Fibroblast of lung (primary cell): ENCODE results near the gene PLOD3. TPM values are rescaled to one million over a fixed set of nuclear protein-coding genes. Genes with fewer than 3 reads are reported as not detected.

Experiments used
- DNase-seq, 2 donors: peaks; one replicate each; pipeline versions ENCODE4 v3.0.0 to v3.0.0-alpha.2; 2010; ENCODE audit warnings: low read depth in 2 of 2
- H2AFZ ChIP-seq: 2 replicates; pipeline ENCODE4 v1.5.1; 2012; ENCODE audit warnings: low read length, control low read depth, inconsistent platforms
- H3K27ac ChIP-seq: 2 replicates; pipeline ENCODE4 v1.5.1; 2011; ENCODE audit warnings: low read length, control low read depth; ENCODE audit not compliant: insufficient read depth
- H3K27me3 ChIP-seq: 2 replicates; pipeline ENCODE4 v1.5.1; 2011; ENCODE audit warnings: mild to moderate bottlenecking, low read length; ENCODE audit not compliant: control insufficient read depth, insufficient read depth
- H3K36me3 ChIP-seq: 2 replicates; pipeline ENCODE4 v1.5.1; 2011; ENCODE audit warnings: low read length; ENCODE audit not compliant: control insufficient read depth, insufficient read depth
- H3K4me1 ChIP-seq: 2 replicates; pipeline ENCODE4 v1.5.1; 2011; ENCODE audit warnings: low read length; ENCODE audit not compliant: control insufficient read depth, insufficient read depth; ENCODE audit errors: extremely low read depth
- H3K4me2 ChIP-seq: 2 replicates; pipeline ENCODE4 v1.5.1; 2011; ENCODE audit warnings: low read length, control low read depth; ENCODE audit not compliant: insufficient read depth; ENCODE audit errors: extremely low read depth
- H3K4me3 ChIP-seq, 4 experiments: fragments of 200-600 bp in 1 of 4; sonication (generic) in 1 of 4; replicated peaks in 1 of 4; 2 replicates each; pipeline ENCODE4 v1.5.1; 2011 to 2016; ENCODE audit warnings: low read length in 4 of 4, low read depth in 3 of 4, mild to moderate bottlenecking in 3 of 4, control low read depth in 2 of 4, inconsistent platforms in 1 of 4, mixed read lengths in 1 of 4; ENCODE audit not compliant: insufficient read depth in 1 of 4; ENCODE audit errors: control extremely low read depth in 1 of 4
- H3K79me2 ChIP-seq: 2 replicates; pipeline ENCODE4 v1.5.1; 2012; ENCODE audit warnings: mild to moderate bottlenecking, low read length, inconsistent platforms; ENCODE audit not compliant: control insufficient read depth, insufficient read depth
- H3K9ac ChIP-seq: 2 replicates; pipeline ENCODE4 v1.5.1; 2011; ENCODE audit warnings: mild to moderate bottlenecking, low read length, control low read depth; ENCODE audit not compliant: insufficient read depth
- H3K9me3 ChIP-seq: 2 replicates; pipeline ENCODE4 v1.5.1; 2012; ENCODE audit warnings: low read depth, low read length; ENCODE audit not compliant: control insufficient read depth, insufficient read depth
- H4K20me1 ChIP-seq: 2 replicates; pipeline ENCODE4 v1.5.1; 2011; ENCODE audit warnings: low read length; ENCODE audit not compliant: control insufficient read depth, insufficient read depth; ENCODE audit errors: extremely low read depth
- EZH2 ChIP-seq: IDR thresholded peaks from 2 replicates; pipeline ENCODE4 v1.5.1; 2012; ENCODE audit warnings: low read length, control low read depth, mild to moderate bottlenecking; ENCODE audit errors: missing control alignments
- polyA plus RNA-seq, 2 donors: library from polyadenylated mRNA; depleted of rRNA in 1 of 2; stranded (reverse) in 1 of 2; unstranded in 1 of 2; fragments of >200 nt; gene quantifications; 2 replicates each; pipeline ENCODE4 v1.2.1, GENCODE V29; 2011 to 2012; ENCODE audit warnings: missing spikeins in 1 of 2
- total RNA-seq: library from RNA; depleted of rRNA; stranded (reverse); fragments of >200 nt; gene quantifications from 2 replicates; pipeline ENCODE4 v1.2.1, GENCODE V29; 2014
- TF ChIP-seq, protein P1 (sequence below), 2 donors: IDR thresholded peaks in 1 of 2; conservative IDR thresholded peaks in 1 of 2; 1 replicate in 1 of 2; 2 replicates in 1 of 2; pipeline ENCODE4 v1.5.1; 2011 to 2012; ENCODE audit warnings: low read length in 2 of 2, control low read depth in 1 of 2, inconsistent platforms in 1 of 2, low read depth in 1 of 2, mild to moderate bottlenecking in 1 of 2

Gene PLOD3
- total and polyA plus RNA-seq, 2 donors (not counting 1 experiment from before 2014, with no cell fraction given): 86.0 to 89.0 TPM

DNA sequence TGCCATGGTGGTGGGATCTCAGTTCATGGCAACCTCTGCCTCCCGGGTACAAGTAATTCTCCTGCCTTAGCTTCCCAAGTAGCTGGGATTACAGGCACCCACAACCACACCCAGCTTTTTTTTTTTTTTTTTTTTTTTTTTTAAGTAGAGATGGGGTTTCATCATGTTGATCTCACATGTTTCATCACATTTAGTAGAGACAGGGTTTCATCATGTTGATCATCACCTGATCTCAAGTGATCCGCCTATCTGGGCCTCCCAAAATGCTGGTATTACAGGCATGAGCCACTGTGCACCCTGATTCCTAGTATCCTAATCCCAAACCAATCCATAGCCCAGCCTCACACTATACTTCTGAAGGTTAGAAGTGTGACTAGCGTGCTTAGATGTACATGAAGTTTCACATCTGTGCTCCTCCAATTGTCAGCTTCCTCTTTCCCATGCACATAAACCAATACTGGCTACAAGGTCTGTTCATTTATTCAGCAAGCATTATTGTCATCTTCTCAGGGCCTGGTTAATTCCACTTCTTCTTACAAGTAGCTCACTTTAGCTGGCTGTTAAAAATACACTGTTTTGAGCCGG is 30.4 kb downstream of the PLOD3 start:
- no peak for DNase-seq
- no peak overlapping the region for H3K4me3 ChIP-seq
- H3K79me2 ChIP-seq: no peaks in the 10 kb centered on the region
- H2AFZ ChIP-seq: no peak overlapping the region
- no peak overlapping the region for H3K9ac ChIP-seq
- H3K9me3 ChIP-seq: no peaks in the 10 kb centered on the region
- peaks cover 2% of the 10 kb centered on the region for H3K27me3 ChIP-seq
- H4K20me1 ChIP-seq: no peaks in the 10 kb centered on the region
- TF ChIP-seq, protein P1, sequence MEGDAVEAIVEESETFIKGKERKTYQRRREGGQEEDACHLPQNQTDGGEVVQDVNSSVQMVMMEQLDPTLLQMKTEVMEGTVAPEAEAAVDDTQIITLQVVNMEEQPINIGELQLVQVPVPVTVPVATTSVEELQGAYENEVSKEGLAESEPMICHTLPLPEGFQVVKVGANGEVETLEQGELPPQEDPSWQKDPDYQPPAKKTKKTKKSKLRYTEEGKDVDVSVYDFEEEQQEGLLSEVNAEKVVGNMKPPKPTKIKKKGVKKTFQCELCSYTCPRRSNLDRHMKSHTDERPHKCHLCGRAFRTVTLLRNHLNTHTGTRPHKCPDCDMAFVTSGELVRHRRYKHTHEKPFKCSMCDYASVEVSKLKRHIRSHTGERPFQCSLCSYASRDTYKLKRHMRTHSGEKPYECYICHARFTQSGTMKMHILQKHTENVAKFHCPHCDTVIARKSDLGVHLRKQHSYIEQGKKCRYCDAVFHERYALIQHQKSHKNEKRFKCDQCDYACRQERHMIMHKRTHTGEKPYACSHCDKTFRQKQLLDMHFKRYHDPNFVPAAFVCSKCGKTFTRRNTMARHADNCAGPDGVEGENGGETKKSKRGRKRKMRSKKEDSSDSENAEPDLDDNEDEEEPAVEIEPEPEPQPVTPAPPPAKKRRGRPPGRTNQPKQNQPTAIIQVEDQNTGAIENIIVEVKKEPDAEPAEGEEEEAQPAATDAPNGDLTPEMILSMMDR (conservative IDR thresholded peaks at IDR 0.05 in 1 of 2, IDR thresholded peaks at IDR 0.05 in 1 of 2; ENCODE audit: low read depth in 1 of 2, low read length in 2 of 2): no peak
- no peaks in the 10 kb centered on the region for H3K4me1 ChIP-seq
- H3K36me3 ChIP-seq: no peaks in the 10 kb centered on the region
- H3K4me2 ChIP-seq: no peak overlapping the region
- H3K27ac ChIP-seq: no peak overlapping the region

DNA sequence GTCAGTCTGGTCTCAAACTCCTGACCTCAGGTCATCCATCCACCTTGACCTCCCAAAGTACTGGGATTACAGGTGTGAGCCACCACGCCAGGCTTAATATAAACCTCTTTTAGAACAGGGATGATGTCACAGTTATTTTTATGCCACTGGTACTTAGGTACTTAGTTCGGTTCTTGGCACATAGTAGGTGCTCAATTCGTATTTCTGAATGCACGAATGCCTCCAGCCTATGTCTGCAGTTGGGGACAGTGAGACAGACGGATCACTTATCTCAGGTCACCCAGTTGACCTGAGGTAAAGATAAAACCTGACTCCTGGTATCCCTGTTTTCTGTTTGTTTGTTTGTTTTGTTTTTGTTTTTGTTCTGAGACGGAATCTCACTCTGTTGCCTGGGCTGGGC is 31.2 kb downstream of the PLOD3 start:
- Histone ChIP-seq H2AFZ (no peak overlapping the region), H3K9ac (no peak overlapping the region), H3K27ac (no peak overlapping the region), H3K4me2 (no peak overlapping the region), H3K79me2 (no peaks in the 10 kb centered on the region), H3K27me3 (peaks cover 3% of the 10 kb centered on the region), H3K36me3 (no peaks in the 10 kb centered on the region), H3K9me3 (no peaks in the 10 kb centered on the region), H3K4me1 (no peaks in the 10 kb centered on the region), H3K4me3 (no peak overlapping the region), H4K20me1 (no peaks in the 10 kb centered on the region)
- no peak for TF ChIP-seq EZH2
- TF ChIP-seq, protein P1 (conservative IDR thresholded peaks at IDR 0.05 in 1 of 2, IDR thresholded peaks at IDR 0.05 in 1 of 2; ENCODE audit: low read depth in 1 of 2, low read length in 2 of 2): no peak
- no peak for DNase-seq

DNA sequence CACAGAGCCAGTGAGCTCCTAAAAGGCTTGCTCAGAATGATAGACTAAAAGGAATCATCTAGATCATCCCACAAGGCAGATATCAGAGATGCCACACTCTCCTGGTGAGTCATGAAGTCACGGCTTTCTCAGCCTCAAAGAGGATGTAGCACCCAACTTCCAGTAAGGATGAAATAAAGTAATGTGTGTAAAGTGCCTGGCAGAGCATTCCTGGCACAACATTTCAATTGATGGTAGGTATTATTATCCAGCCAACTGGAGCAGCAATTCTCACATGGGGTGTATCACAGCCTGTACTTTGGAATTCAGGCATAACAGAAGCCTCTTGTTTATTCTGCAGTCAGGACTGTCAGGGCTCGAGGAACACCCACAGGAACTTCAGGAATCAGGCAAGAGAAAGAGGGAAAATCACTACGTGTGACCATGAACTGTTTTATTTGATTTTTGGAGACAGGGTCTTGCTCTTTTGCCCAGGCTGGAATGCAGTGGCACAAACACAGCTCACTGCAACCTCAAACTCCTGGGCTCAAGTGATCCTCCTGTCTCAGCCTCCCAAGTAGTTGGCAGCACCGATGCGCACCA is 32.0 kb downstream of the PLOD3 start:
- Histone ChIP-seq H3K4me3 (no peak overlapping the region), H2AFZ (no peak overlapping the region), H3K4me1 (no peaks in the 10 kb centered on the region), H3K36me3 (no peaks in the 10 kb centered on the region), H3K27ac (no peak overlapping the region), H3K9me3 (no peaks in the 10 kb centered on the region), H3K4me2 (no peak overlapping the region), H3K9ac (no peak overlapping the region), H4K20me1 (no peaks in the 10 kb centered on the region), H3K27me3 (peaks cover 10% of the 10 kb centered on the region), H3K79me2 (no peaks in the 10 kb centered on the region)
- peak in 1 of 2 donors; percentile 58 for DNase-seq
- TF ChIP-seq, protein P1 (conservative IDR thresholded peaks at IDR 0.05 in 1 of 2, IDR thresholded peaks at IDR 0.05 in 1 of 2; ENCODE audit: low read depth in 1 of 2, low read length in 2 of 2): no peak
- no peak for TF ChIP-seq EZH2
